ENCODE data around the gene EGFL7.

EGFL7 gene

GRCh38 chr9:136621019-136621733 is 41.5 kb upstream of the EGFL7 start:
- TF ChIP-seq CTCF (IDR thresholded peaks at IDR 0.05; ENCODE audit: borderline replicate concordance, control extremely low read depth, extremely low read depth, insufficient read depth, missing control alignments) = no peak
- in situ Hi-C loops (cut with MboI; ENCODE audit: low sequenced_read_pairs, unreplicated experiment) = no loop called here
- DNase-seq (ENCODE audit: low spot score) = no peak

DNA sequence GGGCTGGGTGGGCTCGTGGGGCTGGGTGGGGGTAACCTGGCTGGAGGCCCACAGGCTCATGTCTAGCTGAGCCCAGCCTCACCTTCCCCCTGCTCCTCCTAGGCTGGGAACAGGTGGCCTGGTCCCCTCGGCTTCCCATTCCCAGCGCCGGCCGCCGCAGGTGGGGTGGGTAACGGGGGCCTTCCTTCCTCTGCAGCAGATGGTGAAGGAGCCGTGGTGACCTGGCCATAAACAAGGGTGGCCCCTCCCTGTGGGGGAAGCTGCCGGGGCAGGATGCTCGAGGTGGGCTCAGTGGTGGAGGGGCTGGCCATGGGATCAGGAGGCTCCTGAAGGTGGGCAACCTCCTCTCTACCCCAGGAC is 41.0 kb upstream of the EGFL7 start:
- no peak for TF ChIP-seq CTCF (IDR thresholded peaks at IDR 0.05; ENCODE audit: borderline replicate concordance, control extremely low read depth, extremely low read depth, insufficient read depth, missing control alignments)
- DNase-seq (ENCODE audit: low spot score) = no peak
- in situ Hi-C loops (cut with MboI; ENCODE audit: low sequenced_read_pairs, unreplicated experiment) = no loop called here

GRCh38 chr9:136622538-136622948 is 40.2 kb upstream of the EGFL7 start:
- in situ Hi-C loops (cut with MboI; ENCODE audit: low sequenced_read_pairs, unreplicated experiment) = no loop called here
- DNase-seq (ENCODE audit: low spot score) = no peak
- TF ChIP-seq CTCF (IDR thresholded peaks at IDR 0.05; ENCODE audit: borderline replicate concordance, control extremely low read depth, extremely low read depth, insufficient read depth, missing control alignments) = no peak

DNA sequence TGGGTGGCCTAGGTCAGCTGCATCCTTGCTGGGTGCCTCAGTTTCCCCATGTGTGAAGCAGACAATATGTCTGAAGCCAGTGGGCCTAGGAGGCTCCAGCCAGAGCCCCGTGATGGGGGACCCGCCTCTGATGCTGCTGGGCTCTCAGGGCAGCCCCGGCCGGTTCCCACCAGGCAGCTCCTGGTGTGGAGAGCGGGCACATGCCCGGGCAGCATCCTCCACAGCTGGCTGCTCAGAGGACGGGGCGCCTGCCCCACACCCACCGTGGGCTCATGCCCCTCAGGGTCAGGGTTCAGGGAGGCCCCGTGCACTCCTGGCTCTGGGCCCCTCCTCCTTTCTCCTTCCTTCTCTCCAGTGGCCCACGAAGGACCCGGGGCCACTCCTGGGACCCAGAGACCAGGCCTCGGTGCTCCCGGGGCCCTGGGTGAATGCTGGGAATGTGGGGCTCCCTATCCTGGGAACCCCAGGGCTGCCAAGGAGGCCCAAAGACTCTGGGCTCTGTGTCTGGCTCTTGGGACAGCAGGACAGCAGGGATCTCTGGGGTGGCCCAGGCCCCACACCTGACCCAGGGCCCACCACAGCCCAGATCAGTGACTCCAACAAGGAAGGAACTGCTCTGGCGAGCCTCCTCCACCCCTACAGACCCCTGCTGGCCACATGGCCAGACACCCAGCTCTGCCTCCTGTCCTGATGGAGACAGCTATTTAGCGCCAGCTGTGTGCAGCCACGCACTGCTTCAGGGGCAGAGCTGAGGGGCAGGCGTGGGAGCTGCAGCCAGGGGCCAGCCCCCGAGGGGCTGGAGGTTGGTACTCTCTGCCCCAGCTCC is 39.5 kb upstream of the EGFL7 start:
- DNase-seq (ENCODE audit: low spot score) = no peak
- in situ Hi-C loops (cut with MboI; ENCODE audit: low sequenced_read_pairs, unreplicated experiment) = no loop called here
- TF ChIP-seq CTCF (IDR thresholded peaks at IDR 0.05; ENCODE audit: borderline replicate concordance, control extremely low read depth, extremely low read depth, insufficient read depth, missing control alignments) = no peak

DNA sequence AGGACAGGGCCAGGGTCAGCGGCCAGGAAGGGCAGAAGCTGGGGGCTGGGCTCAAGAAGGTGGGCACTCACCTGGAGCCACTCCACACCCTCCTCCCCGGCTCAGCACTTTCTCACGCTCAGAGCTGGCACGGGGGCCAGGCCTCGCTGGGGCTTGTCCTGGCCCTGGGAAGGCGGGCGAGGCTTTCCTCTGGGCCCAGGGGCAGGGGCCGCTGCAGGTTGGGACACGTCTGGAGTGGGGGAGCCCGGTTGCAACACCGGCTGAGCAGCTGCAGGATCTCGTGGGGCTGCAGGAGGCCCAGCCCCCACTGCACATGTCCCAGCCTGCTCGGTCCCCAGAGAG is 38.9 kb upstream of the EGFL7 start:
- in situ Hi-C loops (cut with MboI; ENCODE audit: low sequenced_read_pairs, unreplicated experiment) = no loop called here

More for the DNA sequence above, 38.9 kb upstream of the EGFL7 start:
- TF ChIP-seq CTCF (IDR thresholded peaks at IDR 0.05; ENCODE audit: borderline replicate concordance, control extremely low read depth, extremely low read depth, insufficient read depth, missing control alignments) = no peak
- no peak for DNase-seq (ENCODE audit: low spot score)
